ENCODE measurements around the gene CCNA2.

DNA sequence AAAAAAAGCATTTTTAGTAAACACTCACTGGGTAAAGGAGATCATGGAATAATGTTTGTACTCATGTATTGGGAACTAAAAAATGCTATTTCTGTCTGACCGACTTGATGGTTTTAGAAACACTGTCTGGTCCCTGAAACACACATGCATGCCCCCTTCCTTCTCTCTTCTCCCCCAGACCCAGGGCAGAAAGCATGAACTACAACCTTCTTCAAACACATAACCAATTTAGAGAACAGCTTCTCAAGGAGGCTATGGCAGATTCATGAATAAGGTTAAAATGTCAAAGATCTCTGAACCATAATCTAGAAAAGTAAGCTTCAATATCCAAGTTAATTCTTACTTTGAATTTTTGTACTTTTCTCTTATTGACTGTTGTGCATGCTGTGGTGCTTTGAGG is 6.0 kb downstream of the CCNA2 start:
- TF ChIP-seq EZH2phosphoT487 (IDR thresholded peaks at IDR 0.05; ENCODE audit: borderline replicate concordance, low read depth, low read length), result no peak
- TF ChIP-seq CTCF (conservative IDR thresholded peaks at IDR 0.05; ENCODE audit: low read length), result no peak

All from OCI-LY7 (cell line).